ENCODE measurements around the gene HABP4. TPM values are rescaled to one million over a fixed set of nuclear protein-coding genes. Genes with fewer than 3 reads are reported as not detected.

HABP4 gene
- total and polyA plus RNA-seq, 3 donors from 2014 or later: 30.6 to 67.2 (median 46.9) TPM

GRCh38 chr9:96509026-96509425, 59.1 kb downstream of the HABP4 start:
- H3K4me3 ChIP-seq: no peak overlapping the region
- intact Hi-C loops (cut with DNase I; ENCODE audit: low total_unique reads): no loop called here
- no peaks in the 10 kb centered on the region for H3K27me3 ChIP-seq
- WGBS, 2 donors: 78 to 84% methylated on average over 5 of the region's 5 CpGs
- no peaks in the 10 kb centered on the region for H3K9me3 ChIP-seq
- H3K36me3 ChIP-seq (ENCODE audit: low read depth, missing control alignments): no peaks in the 10 kb centered on the region
- H3K27ac ChIP-seq: peak overlapping the region; percentile 16 to 65
- TF ChIP-seq POLR2A (IDR thresholded peaks at IDR 0.05) (no peak), CTCF (IDR thresholded peaks at IDR 0.05) (no peak)
- no peak for DNase-seq
- H3K4me1 ChIP-seq: peaks cover 31% of the 10 kb centered on the region

GRCh38 chr9:96509848-96510247, 59.9 kb downstream of the HABP4 start:
- Histone ChIP-seq H3K27ac (peak overlapping the region; percentile 7 to 16), H3K9me3 (no peaks in the 10 kb centered on the region), H3K4me1 (peaks cover 28% of the 10 kb centered on the region), H3K4me3 (no peak overlapping the region), H3K27me3 (no peaks in the 10 kb centered on the region), H3K36me3 (ENCODE audit: low read depth, missing control alignments) (no peaks in the 10 kb centered on the region)
- 47 to 63% methylated on average over 2 of the region's 2 CpGs for WGBS, 2 donors
- intact Hi-C loops (cut with DNase I; ENCODE audit: low total_unique reads): no loop called here
- DNase-seq: no peak
- no peak for TF ChIP-seq CTCF (IDR thresholded peaks at IDR 0.05)
- TF ChIP-seq POLR2A (IDR thresholded peaks at IDR 0.05): no peak

- H3K4me3 ChIP-seq: no peak overlapping the region
- TF ChIP-seq CTCF (IDR thresholded peaks at IDR 0.05): no peak
- TF ChIP-seq POLR2A (IDR thresholded peaks at IDR 0.05): no peak
- H3K27ac ChIP-seq: peak overlapping the region; percentile 7 to 16
- DNase-seq: no peak
- no peaks in the 10 kb centered on the region for H3K36me3 ChIP-seq (ENCODE audit: low read depth, missing control alignments)
- H3K9me3 ChIP-seq: no peaks in the 10 kb centered on the region
- no peaks in the 10 kb centered on the region for H3K27me3 ChIP-seq
- peaks cover 30% of the 10 kb centered on the region for H3K4me1 ChIP-seq
- intact Hi-C loops (cut with DNase I; ENCODE audit: low total_unique reads): no loop called here
- 48 to 49% methylated on average over 4 of the region's 4 CpGs for WGBS, 2 donors
Observed at GRCh38 chr9:96510258-96510657, 60.3 kb downstream of the HABP4 start.

- no peak for DNase-seq
- H3K4me1 ChIP-seq: peaks cover 29% of the 10 kb centered on the region
- TF ChIP-seq CTCF (IDR thresholded peaks at IDR 0.05) (no peak), POLR2A (IDR thresholded peaks at IDR 0.05) (no peak)
- no peaks in the 10 kb centered on the region for H3K36me3 ChIP-seq (ENCODE audit: low read depth, missing control alignments)
- no peak overlapping the region for H3K27ac ChIP-seq
- WGBS, 2 donors: 93 to 97% methylated on average over 3 of the region's 3 CpGs
- no peaks in the 10 kb centered on the region for H3K27me3 ChIP-seq
- H3K9me3 ChIP-seq: no peaks in the 10 kb centered on the region
- no peak overlapping the region for H3K4me3 ChIP-seq
- intact Hi-C loops (cut with DNase I; ENCODE audit: low total_unique reads): no loop called here
Observed at GRCh38 chr9:96512240-96512639, 62.3 kb downstream of the HABP4 start.

GRCh38 chr9:96513622-96514021, 63.7 kb downstream of the HABP4 start:
- TF ChIP-seq POLR2A (IDR thresholded peaks at IDR 0.05) (no peak), CTCF (IDR thresholded peaks at IDR 0.05) (no peak)
- Histone ChIP-seq H3K4me3 (no peak overlapping the region), H3K27ac (peak overlapping the region in 1 of 2 donors; percentile 62), H3K4me1 (peaks cover 29% of the 10 kb centered on the region), H3K9me3 (no peaks in the 10 kb centered on the region), H3K27me3 (no peaks in the 10 kb centered on the region), H3K36me3 (ENCODE audit: low read depth, missing control alignments) (no peaks in the 10 kb centered on the region)
- no peak for DNase-seq
- 72 to 86% methylated on average over 5 of the region's 5 CpGs for WGBS, 2 donors
- intact Hi-C loops (cut with DNase I; ENCODE audit: low total_unique reads): no loop called here
